ENCODE results near the gene FAM83F. TPM values are rescaled to one million over a fixed set of nuclear protein-coding genes. Genes with fewer than 3 reads are reported as not detected.

FAM83F gene
- total RNA-seq, 1 experiment from 2014 or later = 33.1 TPM

DNA sequence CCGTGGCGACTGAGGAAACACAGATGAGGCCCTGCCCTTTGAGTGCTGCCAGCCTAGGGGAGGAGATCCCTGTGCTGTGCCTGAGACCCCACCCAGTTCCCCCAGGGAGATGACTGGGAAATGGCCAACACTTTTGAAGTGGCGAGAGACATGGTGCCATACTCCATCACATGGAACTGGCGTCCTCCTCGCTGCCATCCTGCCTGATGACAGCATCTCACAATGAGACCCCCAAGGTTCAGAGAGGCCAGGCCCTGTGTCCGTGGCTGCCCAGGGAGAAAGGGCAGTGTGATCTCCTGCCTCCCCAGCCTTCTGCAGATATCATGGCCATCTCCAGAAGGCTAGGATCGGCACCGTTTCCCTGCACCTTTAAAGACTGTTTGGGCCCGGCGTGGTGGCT lies 31.1 kb downstream of the FAM83F start:
- CTCF ChIA-PET = interaction anchor here (1.0 to 22.5 kb wide), 12 partner anchors 10 to 502 kb away, joined by 3 to 471 read pairs (median 12); partner anchors contain the start of genes ADSL, FAM83F, RPS19BP1 and TMA7B
- intact Hi-C loops (cut with micrococcal nuclease) = loop anchor here (2.0 kb wide), 2 partner anchors 71 to 491 kb away; no protein-coding TSS in a partner anchor
- BruUV-seq (replicated peaks) = no TSS peak
- H3K27me3 Mint-ChIP-seq (ENCODE audit: insufficient read depth, unreplicated experiment) = no peaks in the 10 kb centered on the region
- POLR2A ChIA-PET = interaction anchor here (2.4 kb wide), 2 partner anchors 10 to 28 kb away, joined by 9 to 12 read pairs; no protein-coding TSS in a partner anchor
- H3K9me3 Mint-ChIP-seq (ENCODE audit: unreplicated experiment) = no peaks in the 10 kb centered on the region
- no peak overlapping the region for H3K4me3 Mint-ChIP-seq (ENCODE audit: unreplicated experiment)
- H3K27ac Mint-ChIP-seq (ENCODE audit: low read depth, unreplicated experiment) = no peak overlapping the region
- no peak for DNase-seq (ENCODE audit: unreplicated experiment)
- H3K4me1 Mint-ChIP-seq (ENCODE audit: insufficient read depth, unreplicated experiment) = peaks cover 7% of the 10 kb centered on the region
- peaks cover 29% of the 10 kb centered on the region for H3K36me3 Mint-ChIP-seq (ENCODE audit: insufficient read depth, unreplicated experiment)
- TF ChIP-seq, protein P1, sequence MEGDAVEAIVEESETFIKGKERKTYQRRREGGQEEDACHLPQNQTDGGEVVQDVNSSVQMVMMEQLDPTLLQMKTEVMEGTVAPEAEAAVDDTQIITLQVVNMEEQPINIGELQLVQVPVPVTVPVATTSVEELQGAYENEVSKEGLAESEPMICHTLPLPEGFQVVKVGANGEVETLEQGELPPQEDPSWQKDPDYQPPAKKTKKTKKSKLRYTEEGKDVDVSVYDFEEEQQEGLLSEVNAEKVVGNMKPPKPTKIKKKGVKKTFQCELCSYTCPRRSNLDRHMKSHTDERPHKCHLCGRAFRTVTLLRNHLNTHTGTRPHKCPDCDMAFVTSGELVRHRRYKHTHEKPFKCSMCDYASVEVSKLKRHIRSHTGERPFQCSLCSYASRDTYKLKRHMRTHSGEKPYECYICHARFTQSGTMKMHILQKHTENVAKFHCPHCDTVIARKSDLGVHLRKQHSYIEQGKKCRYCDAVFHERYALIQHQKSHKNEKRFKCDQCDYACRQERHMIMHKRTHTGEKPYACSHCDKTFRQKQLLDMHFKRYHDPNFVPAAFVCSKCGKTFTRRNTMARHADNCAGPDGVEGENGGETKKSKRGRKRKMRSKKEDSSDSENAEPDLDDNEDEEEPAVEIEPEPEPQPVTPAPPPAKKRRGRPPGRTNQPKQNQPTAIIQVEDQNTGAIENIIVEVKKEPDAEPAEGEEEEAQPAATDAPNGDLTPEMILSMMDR (IDR thresholded peaks at IDR 0.05; ENCODE audit: unreplicated experiment) = no peak

DNA sequence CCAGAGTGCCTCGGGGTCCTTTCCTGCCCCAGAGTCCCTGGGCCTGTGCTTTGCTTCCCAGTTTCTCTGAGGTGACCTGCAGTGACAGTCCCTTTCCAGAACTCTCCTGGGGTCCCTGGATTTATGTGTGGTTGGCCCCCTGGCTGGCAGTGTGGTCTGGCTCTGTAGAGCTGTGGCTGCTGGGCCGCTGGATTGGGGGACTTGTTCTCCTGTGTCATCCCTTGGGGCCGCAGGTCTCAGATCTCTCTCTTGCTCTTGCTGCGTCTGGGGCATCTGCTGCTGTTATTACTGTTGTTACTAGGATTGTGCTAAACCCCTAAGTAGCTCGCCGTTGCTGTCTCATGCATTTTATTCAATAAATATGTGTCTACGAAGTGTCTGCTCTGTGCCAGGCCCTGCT lies 31.9 kb downstream of the FAM83F start:
- Mint-ChIP-seq H3K4me3 (ENCODE audit: unreplicated experiment) (no peak overlapping the region), H3K27me3 (ENCODE audit: insufficient read depth, unreplicated experiment) (no peaks in the 10 kb centered on the region), H3K9me3 (ENCODE audit: unreplicated experiment) (no peaks in the 10 kb centered on the region), H3K36me3 (ENCODE audit: insufficient read depth, unreplicated experiment) (peaks cover 29% of the 10 kb centered on the region), H3K27ac (ENCODE audit: low read depth, unreplicated experiment) (no peak overlapping the region), H3K4me1 (ENCODE audit: insufficient read depth, unreplicated experiment) (peaks cover 7% of the 10 kb centered on the region)
- intact Hi-C loops (cut with micrococcal nuclease) = no loop called here
- DNase-seq (ENCODE audit: unreplicated experiment) = no peak
- TF ChIP-seq, protein P1 (IDR thresholded peaks at IDR 0.05; ENCODE audit: unreplicated experiment) = no peak
- ChIA-PET CTCF (interaction anchor here (0.7 to 22.5 kb wide), 5 partner anchors 10 to 489 kb away, joined by 3 to 471 read pairs (median 103); partner anchors contain the start of gene RPS19BP1), POLR2A (interaction anchor here (1.9 kb wide), 1 partner anchor 17 kb away, joined by 5 read pairs; no protein-coding TSS in a partner anchor)
- BruUV-seq (replicated peaks) = no TSS peak

DNA sequence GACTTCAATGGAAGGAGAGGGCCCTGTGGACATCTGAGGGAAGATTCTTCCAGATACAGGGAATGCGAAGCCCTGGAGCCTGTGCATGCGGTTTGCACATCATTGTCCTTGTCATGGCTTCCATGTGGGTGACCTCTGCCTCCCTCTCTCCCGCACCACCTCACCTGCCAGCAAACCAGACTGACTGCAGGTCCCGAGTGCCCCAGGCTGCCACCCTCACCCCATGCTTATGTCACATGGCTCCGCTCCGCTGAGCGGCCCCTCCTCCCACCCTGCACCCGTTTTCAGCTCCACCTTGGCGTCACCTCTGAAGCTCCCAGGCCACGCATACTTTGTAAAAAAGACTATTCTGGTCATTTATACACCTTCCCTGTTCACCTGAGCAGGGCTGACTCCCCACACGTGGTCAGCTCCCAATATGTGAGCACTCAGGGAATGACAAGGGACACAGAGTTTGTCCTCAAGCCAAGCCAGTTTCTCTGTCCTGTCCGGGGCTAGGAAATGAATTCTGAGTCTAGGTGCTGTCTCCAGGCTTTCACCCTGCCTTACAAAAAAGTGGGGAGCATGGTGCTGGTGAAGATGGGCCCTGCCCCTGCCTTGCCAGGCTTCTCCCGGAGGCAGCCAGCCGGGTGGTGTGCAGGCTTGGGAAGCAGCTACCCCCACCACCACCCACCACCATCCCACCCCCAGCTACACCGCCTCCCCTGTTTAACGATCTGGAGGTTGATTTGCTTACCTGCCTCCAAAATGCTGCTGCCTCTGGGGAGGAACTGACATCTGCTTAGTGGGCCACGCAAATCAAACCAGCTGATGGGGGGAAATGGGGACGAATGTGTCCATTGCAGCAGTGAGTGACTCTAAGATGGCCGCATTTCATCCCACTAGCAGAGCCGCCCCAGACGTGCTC lies 32.7 kb downstream of the FAM83F start:
- TF ChIP-seq, protein P1 (IDR thresholded peaks at IDR 0.05; ENCODE audit: unreplicated experiment) = no peak
- intact Hi-C loops (cut with micrococcal nuclease) = no loop called here
- Mint-ChIP-seq H3K27me3 (ENCODE audit: insufficient read depth, unreplicated experiment) (no peaks in the 10 kb centered on the region), H3K4me3 (ENCODE audit: unreplicated experiment) (no peak overlapping the region), H3K36me3 (ENCODE audit: insufficient read depth, unreplicated experiment) (peaks cover 23% of the 10 kb centered on the region), H3K4me1 (ENCODE audit: insufficient read depth, unreplicated experiment) (peaks cover 6% of the 10 kb centered on the region), H3K9me3 (ENCODE audit: unreplicated experiment) (no peaks in the 10 kb centered on the region), H3K27ac (ENCODE audit: low read depth, unreplicated experiment) (no peak overlapping the region)
- DNase-seq (ENCODE audit: unreplicated experiment) = no peak
- POLR2A ChIA-PET = interaction anchor here (1.9 kb wide), 1 partner anchor 17 kb away, joined by 5 read pairs; no protein-coding TSS in a partner anchor
- no TSS peak for BruUV-seq (replicated peaks)
- CTCF ChIA-PET = interaction anchor here (0.8 to 22.5 kb wide), 3 partner anchors 9 to 490 kb away, joined by 3 to 471 read pairs (median 115); partner anchors contain the start of gene RPS19BP1

DNA sequence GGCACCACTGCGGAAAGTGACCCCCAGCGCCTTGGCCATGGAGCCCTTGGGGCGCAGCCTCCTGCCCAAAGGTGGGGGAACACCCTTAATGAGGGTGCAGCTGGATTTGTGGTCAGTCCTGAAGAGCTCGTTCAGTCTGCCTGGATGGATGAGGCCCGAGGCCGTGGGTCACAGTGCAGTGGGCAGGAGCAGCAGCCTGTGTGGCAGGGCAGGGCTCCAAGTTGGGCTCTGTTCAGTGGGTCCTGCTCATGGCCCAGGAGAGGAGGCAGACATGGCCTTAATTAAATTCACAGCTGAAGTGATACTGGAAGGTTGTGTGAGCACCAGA lies 33.3 kb downstream of the FAM83F start:
- intact Hi-C loops (cut with micrococcal nuclease) = no loop called here
- DNase-seq (ENCODE audit: unreplicated experiment) = no peak
- Mint-ChIP-seq H3K9me3 (ENCODE audit: unreplicated experiment) (no peaks in the 10 kb centered on the region), H3K27me3 (ENCODE audit: insufficient read depth, unreplicated experiment) (no peaks in the 10 kb centered on the region), H3K4me1 (ENCODE audit: insufficient read depth, unreplicated experiment) (peaks cover under 1% of the 10 kb centered on the region), H3K4me3 (ENCODE audit: unreplicated experiment) (no peak overlapping the region), H3K27ac (ENCODE audit: low read depth, unreplicated experiment) (no peak overlapping the region), H3K36me3 (ENCODE audit: insufficient read depth, unreplicated experiment) (peaks cover 20% of the 10 kb centered on the region)
- no TSS peak for BruUV-seq (replicated peaks)
- TF ChIP-seq, protein P1 (IDR thresholded peaks at IDR 0.05; ENCODE audit: unreplicated experiment) = no peak
- CTCF ChIA-PET = interaction anchor here (0.5 to 22.5 kb wide), 4 partner anchors 8 to 491 kb away, joined by 3 to 471 read pairs (median 60); partner anchors contain the start of gene RPS19BP1
- POLR2A ChIA-PET = interaction anchor here (1.9 kb wide), 1 partner anchor 16 kb away, joined by 5 read pairs; no protein-coding TSS in a partner anchor

Data from MCF 10A (cell line).